ENCODE data around the gene DCLRE1C. TPM values are rescaled to one million over a fixed set of nuclear protein-coding genes. Genes with fewer than 3 reads are reported as not detected.

DCLRE1C gene
- total and polyA plus RNA-seq, 2 donors (not counting 1 experiment from before 2014, with no cell fraction given) = 24.0 to 61.8 TPM

DNA sequence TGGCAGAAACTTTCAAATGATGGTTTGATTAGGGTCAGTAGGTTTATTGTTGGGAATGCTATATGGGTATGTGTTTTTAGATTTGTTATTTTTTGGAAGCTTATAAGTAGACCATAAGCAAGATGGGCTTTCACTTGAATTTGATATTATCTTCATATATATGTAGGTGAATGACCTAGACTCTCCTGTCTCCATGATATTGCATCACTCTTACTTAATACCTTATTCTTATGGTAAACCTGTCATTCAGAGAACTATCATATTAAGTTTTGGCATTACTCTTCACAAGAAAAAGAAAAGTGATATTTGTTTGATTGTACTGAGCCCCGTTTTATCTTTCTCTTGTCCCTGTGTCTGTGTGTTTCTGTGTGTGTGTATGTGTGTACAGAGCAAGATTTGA is 98.4 kb downstream of the DCLRE1C start:
- no peaks in the 10 kb centered on the region for H3K27me3 ChIP-seq (replicated peaks in 1 of 4; ENCODE audit: control extremely low read depth in 1 of 4, control insufficient read depth in 3 of 4, insufficient read depth in 4 of 4, low read length in 3 of 4)
- no peaks in the 10 kb centered on the region for H3K27me3 Mint-ChIP-seq
- H3K4me1 Mint-ChIP-seq = no peaks in the 10 kb centered on the region
- H3K9me3 ChIP-seq (ENCODE audit: control extremely low read depth in 1 of 3, control insufficient read depth in 2 of 3, insufficient read depth in 1 of 3, low read length in 2 of 3) = no peaks in the 10 kb centered on the region
- ATAC-seq (ENCODE audit: low read depth) (no peak), DNase-seq (no peak)
- H3K4me2 ChIP-seq (replicated peaks; ENCODE audit: low read depth, low read length, poor library complexity, severe bottlenecking) = no peak overlapping the region
- TF ChIP-seq, protein P1, sequence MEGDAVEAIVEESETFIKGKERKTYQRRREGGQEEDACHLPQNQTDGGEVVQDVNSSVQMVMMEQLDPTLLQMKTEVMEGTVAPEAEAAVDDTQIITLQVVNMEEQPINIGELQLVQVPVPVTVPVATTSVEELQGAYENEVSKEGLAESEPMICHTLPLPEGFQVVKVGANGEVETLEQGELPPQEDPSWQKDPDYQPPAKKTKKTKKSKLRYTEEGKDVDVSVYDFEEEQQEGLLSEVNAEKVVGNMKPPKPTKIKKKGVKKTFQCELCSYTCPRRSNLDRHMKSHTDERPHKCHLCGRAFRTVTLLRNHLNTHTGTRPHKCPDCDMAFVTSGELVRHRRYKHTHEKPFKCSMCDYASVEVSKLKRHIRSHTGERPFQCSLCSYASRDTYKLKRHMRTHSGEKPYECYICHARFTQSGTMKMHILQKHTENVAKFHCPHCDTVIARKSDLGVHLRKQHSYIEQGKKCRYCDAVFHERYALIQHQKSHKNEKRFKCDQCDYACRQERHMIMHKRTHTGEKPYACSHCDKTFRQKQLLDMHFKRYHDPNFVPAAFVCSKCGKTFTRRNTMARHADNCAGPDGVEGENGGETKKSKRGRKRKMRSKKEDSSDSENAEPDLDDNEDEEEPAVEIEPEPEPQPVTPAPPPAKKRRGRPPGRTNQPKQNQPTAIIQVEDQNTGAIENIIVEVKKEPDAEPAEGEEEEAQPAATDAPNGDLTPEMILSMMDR (IDR thresholded peaks at IDR 0.05) = no peak
- no peak for TF ChIP-seq EZH2 (IDR thresholded peaks at IDR 0.05; ENCODE audit: borderline replicate concordance, insufficient read depth, low read depth, low read length, poor library complexity, severe bottlenecking)
- no peak overlapping the region for H3K27ac ChIP-seq (ENCODE audit: low read length in 2 of 2)
- WGBS (ENCODE audit: insufficient coverage) = no CpG with 5 or more reads among the region's 1 CpG
- H3K9me3 Mint-ChIP-seq (ENCODE audit: insufficient read depth) = no peaks in the 10 kb centered on the region
- ChIA-PET POLR2A (no interaction called here), CTCF (no interaction called here)
- H3K9ac ChIP-seq (ENCODE audit: low read length) = no peak overlapping the region
- H2AFZ ChIP-seq (ENCODE audit: insufficient read depth, low read depth, low read length, poor library complexity, severe bottlenecking) = no peak overlapping the region
- intact Hi-C loops (cut with micrococcal nuclease) = no loop called here
- no peak overlapping the region for H3K27ac Mint-ChIP-seq
- H3K4me1 ChIP-seq (ENCODE audit: control insufficient read depth in 2 of 2, insufficient read depth in 2 of 2, low read length in 2 of 2) = no peaks in the 10 kb centered on the region
- H3K4me3 ChIP-seq (ENCODE audit: control extremely low read depth in 1 of 5, extremely low read depth in 1 of 5, insufficient read depth in 1 of 5, low read depth in 2 of 5, low read length in 4 of 5) = no peak overlapping the region
- no peak overlapping the region for H3K4me3 Mint-ChIP-seq
- no peaks in the 10 kb centered on the region for H4K20me1 ChIP-seq (ENCODE audit: control insufficient read depth, insufficient read depth, low read length, poor library complexity, severe bottlenecking)
- H3K36me3 ChIP-seq (replicated peaks in 1 of 2; ENCODE audit: control extremely low read depth in 1 of 2, control insufficient read depth in 1 of 2, extremely low read depth in 1 of 2, insufficient read depth in 2 of 2, low read length in 1 of 2) = peaks cover 7 to 24% of the 10 kb centered on the region in 2 experiments
- no peaks in the 10 kb centered on the region for H3K79me2 ChIP-seq (ENCODE audit: control insufficient read depth, insufficient read depth, low read length)

DNA sequence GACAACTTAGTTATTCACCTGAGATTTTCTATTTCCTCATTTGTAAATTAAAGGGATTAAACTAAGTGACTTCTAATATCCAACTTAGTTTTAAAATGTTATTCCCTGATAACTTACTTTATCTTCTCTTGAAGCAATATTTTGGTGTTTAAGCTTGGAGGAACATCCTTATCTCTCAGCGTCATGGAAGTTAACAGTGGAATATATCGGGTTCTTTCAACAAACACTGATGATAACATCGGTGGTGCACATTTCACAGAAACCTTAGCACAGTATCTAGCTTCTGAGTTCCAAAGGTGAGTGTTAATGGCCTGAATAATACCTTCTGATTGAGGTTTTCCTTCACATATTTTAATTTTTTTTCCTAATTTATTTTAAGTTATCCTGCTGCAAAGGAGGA is 101.7 kb downstream of the DCLRE1C start:
- Histone ChIP-seq H3K9me3 (ENCODE audit: control extremely low read depth in 1 of 3, control insufficient read depth in 2 of 3, insufficient read depth in 1 of 3, low read length in 2 of 3) (no peaks in the 10 kb centered on the region), H3K79me2 (ENCODE audit: control insufficient read depth, insufficient read depth, low read length) (no peaks in the 10 kb centered on the region), H3K27ac (ENCODE audit: low read length in 2 of 2) (no peak overlapping the region), H3K4me1 (ENCODE audit: control insufficient read depth in 2 of 2, insufficient read depth in 2 of 2, low read length in 2 of 2) (no peaks in the 10 kb centered on the region), H3K36me3 (replicated peaks in 1 of 2; ENCODE audit: control extremely low read depth in 1 of 2, control insufficient read depth in 1 of 2, extremely low read depth in 1 of 2, insufficient read depth in 2 of 2, low read length in 1 of 2) (peaks cover 8 to 27% of the 10 kb centered on the region in 2 experiments), H2AFZ (ENCODE audit: insufficient read depth, low read depth, low read length, poor library complexity, severe bottlenecking) (no peak overlapping the region), H3K9ac (ENCODE audit: low read length) (no peak overlapping the region), H3K4me2 (replicated peaks; ENCODE audit: low read depth, low read length, poor library complexity, severe bottlenecking) (no peak overlapping the region), H3K27me3 (replicated peaks in 1 of 4; ENCODE audit: control extremely low read depth in 1 of 4, control insufficient read depth in 3 of 4, insufficient read depth in 4 of 4, low read length in 3 of 4) (no peaks in the 10 kb centered on the region), H3K4me3 (ENCODE audit: control extremely low read depth in 1 of 5, extremely low read depth in 1 of 5, insufficient read depth in 1 of 5, low read depth in 2 of 5, low read length in 4 of 5) (no peak overlapping the region), H4K20me1 (ENCODE audit: control insufficient read depth, insufficient read depth, low read length, poor library complexity, severe bottlenecking) (no peaks in the 10 kb centered on the region)
- intact Hi-C loops (cut with micrococcal nuclease) = no loop called here
- ChIA-PET CTCF (interaction anchor here (1.3 kb wide), 1 partner anchor 315 kb away, joined by 3 read pairs; no protein-coding TSS in a partner anchor), POLR2A (no interaction called here)
- no CpG with 5 or more reads among the region's 3 CpGs for WGBS (ENCODE audit: insufficient coverage)
- H3K27ac Mint-ChIP-seq = no peak overlapping the region
- H3K4me3 Mint-ChIP-seq = no peak overlapping the region
- no peaks in the 10 kb centered on the region for H3K27me3 Mint-ChIP-seq
- H3K4me1 Mint-ChIP-seq = no peaks in the 10 kb centered on the region
- no peaks in the 10 kb centered on the region for H3K9me3 Mint-ChIP-seq (ENCODE audit: insufficient read depth)
- TF ChIP-seq, protein P1 (IDR thresholded peaks at IDR 0.05) = no peak
- TF ChIP-seq EZH2 (IDR thresholded peaks at IDR 0.05; ENCODE audit: borderline replicate concordance, insufficient read depth, low read depth, low read length, poor library complexity, severe bottlenecking) = no peak
- DNase-seq (no peak), ATAC-seq (ENCODE audit: low read depth) (no peak)

Other genes with a start within 250 kb of the DCLRE1C start
- gene FAM107B, start 179.2 kb downstream of the DCLRE1C start, total RNA-seq = 318 and 347 TPM in 2 replicates
- gene FAM107B, start 179.2 kb downstream of the DCLRE1C start, polyA plus RNA-seq = 31.9 and 60.6 TPM in 2 replicates
- gene CDNF, start 116.1 kb downstream of the DCLRE1C start, total RNA-seq = 1.4 and 1.6 TPM in 2 replicates
- 1.8 and 2.1 TPM in 2 replicates for gene CDNF, start 116.1 kb downstream of the DCLRE1C start, polyA plus RNA-seq
- 12.5 and 12.8 TPM in 2 replicates for gene HSPA14, start 115.8 kb downstream of the DCLRE1C start, total RNA-seq
- gene HSPA14, start 115.8 kb downstream of the DCLRE1C start, polyA plus RNA-seq = 10.8 and 19.4 TPM in 2 replicates
- gene MSANTD7, start 115.8 kb downstream of the DCLRE1C start, total RNA-seq = 12.9 and 15.2 TPM in 2 replicates
- gene MSANTD7, start 115.8 kb downstream of the DCLRE1C start, polyA plus RNA-seq = 6.2 and 6.8 TPM in 2 replicates
- 3.2 and 3.5 TPM in 2 replicates for gene SUV39H2, start 75.2 kb downstream of the DCLRE1C start, total RNA-seq
- gene SUV39H2, start 75.2 kb downstream of the DCLRE1C start, polyA plus RNA-seq = 0.59 and 0.73 TPM in 2 replicates
- 0.69 TPM in 1 of 2 replicates, not detected in the other for gene MEIG1, start 5.3 kb upstream of the DCLRE1C start, total RNA-seq
- not detected in 2 replicates for gene MEIG1, start 5.3 kb upstream of the DCLRE1C start, polyA plus RNA-seq
- not detected in 2 replicates for gene OLAH, start 89.8 kb upstream of the DCLRE1C start, total RNA-seq
- not detected in 2 replicates for gene OLAH, start 89.8 kb upstream of the DCLRE1C start, polyA plus RNA-seq
- 0.54 and 1.3 TPM in 2 replicates for gene ACBD7, start 134.7 kb upstream of the DCLRE1C start, total RNA-seq
- gene ACBD7, start 134.7 kb upstream of the DCLRE1C start, polyA plus RNA-seq = 0.09 and 0.35 TPM in 2 replicates
- 24.5 and 24.8 TPM in 2 replicates for gene RPP38, start 143.3 kb upstream of the DCLRE1C start, total RNA-seq
- gene RPP38, start 143.3 kb upstream of the DCLRE1C start, polyA plus RNA-seq = 12.7 and 14.4 TPM in 2 replicates
- gene NMT2, start 214.6 kb upstream of the DCLRE1C start, total RNA-seq = 72.1 and 73.3 TPM in 2 replicates
- 2.8 and 5.9 TPM in 2 replicates for gene NMT2, start 214.6 kb upstream of the DCLRE1C start, polyA plus RNA-seq

Data from B cell (primary cell).